Measurements from ENCODE around the gene CCM2. TPM values are rescaled to one million over a fixed set of nuclear protein-coding genes. Genes with fewer than 3 reads are reported as not detected.

The CCM2 gene
- total RNA-seq, 4 donors from 2014 or later: 45.8 to 63.5 (median 50.4) TPM

GRCh38 chr7:45084336-45084735 is 84.3 kb downstream of the CCM2 start:
- TF ChIP-seq, protein P1, sequence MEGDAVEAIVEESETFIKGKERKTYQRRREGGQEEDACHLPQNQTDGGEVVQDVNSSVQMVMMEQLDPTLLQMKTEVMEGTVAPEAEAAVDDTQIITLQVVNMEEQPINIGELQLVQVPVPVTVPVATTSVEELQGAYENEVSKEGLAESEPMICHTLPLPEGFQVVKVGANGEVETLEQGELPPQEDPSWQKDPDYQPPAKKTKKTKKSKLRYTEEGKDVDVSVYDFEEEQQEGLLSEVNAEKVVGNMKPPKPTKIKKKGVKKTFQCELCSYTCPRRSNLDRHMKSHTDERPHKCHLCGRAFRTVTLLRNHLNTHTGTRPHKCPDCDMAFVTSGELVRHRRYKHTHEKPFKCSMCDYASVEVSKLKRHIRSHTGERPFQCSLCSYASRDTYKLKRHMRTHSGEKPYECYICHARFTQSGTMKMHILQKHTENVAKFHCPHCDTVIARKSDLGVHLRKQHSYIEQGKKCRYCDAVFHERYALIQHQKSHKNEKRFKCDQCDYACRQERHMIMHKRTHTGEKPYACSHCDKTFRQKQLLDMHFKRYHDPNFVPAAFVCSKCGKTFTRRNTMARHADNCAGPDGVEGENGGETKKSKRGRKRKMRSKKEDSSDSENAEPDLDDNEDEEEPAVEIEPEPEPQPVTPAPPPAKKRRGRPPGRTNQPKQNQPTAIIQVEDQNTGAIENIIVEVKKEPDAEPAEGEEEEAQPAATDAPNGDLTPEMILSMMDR (IDR thresholded peaks at IDR 0.05; ENCODE audit: low read depth): no peak

DNA sequence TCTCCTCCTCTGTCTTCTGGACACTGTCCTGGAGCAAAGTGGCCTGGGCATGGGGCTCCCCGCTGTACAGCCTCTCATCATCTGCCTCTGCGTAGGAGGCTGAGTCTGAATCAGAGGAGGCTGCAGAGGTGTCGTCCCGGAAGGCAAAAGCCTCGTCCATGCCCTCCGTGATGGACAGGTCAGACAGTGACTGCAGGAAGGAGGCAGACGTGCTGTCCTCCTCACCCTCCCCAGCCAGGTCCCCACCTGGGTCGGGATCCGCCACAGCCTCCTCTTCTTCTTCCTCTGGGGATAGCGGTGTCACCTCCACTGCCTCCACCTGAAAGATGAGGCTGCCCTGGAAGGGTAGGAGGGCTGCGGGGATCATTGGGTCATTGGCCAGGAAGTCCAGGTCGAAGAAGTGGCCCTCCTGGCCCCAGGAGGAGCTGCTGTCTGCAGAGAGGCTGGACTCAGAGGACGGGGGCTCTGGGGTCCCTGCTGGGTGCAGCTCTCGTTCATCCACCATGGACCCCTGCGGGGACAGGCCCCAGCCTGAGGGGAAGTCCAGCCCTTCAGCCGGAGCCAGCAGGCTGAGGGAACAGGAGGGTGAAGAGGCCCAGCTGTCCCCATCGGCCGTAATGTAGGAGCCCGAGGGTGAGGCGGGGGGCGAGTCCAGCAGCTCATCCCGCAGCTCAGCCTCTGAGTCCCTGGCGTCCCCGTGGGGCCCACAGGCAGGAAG is 85.1 kb downstream of the CCM2 start:
- TF ChIP-seq, protein P1 (IDR thresholded peaks at IDR 0.05; ENCODE audit: low read depth): no peak

- TF ChIP-seq, protein P1 (IDR thresholded peaks at IDR 0.05; ENCODE audit: low read depth): no peak
These were observed 85.7 kb downstream of the CCM2 start for GRCh38 chr7:45085619-45086200.

DNA sequence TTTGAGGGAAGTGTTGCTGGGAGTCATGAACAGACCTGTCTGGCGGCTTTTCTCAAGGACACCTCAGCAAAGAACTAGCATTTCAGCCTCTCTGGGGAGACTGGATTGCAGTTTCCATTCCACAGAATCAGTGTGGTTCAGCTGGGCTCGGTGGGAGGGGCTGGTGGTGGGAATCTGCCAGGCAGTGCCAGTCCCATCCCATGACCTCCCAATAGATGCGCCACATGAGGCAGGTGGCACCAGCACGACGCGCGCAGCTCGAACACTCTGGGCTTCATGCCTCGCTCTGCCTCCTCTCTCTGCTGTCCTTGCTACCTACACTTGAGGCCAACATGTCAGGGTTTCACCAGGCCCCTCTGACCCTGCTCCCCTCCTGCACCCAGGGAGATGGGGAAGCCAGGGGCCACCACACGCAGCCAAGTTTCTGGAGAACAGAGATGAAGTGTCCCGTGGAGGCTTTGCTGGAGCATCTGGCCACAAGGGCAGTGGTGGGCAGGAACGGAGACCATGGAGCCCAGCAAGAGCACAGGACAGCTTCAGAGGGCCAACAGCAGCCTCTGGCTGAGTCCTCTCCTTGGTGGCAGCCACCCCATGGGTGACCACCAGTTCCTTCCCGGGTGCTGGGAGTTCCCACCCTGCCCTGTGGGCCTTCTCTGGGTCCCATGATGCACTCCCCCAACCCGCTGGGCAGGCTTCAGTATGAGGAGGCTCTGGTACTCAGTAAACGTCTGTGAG is 86.5 kb downstream of the CCM2 start:
- TF ChIP-seq, protein P1 (IDR thresholded peaks at IDR 0.05; ENCODE audit: low read depth): no peak

- TF ChIP-seq, protein P1 (IDR thresholded peaks at IDR 0.05; ENCODE audit: low read depth): no peak
These were observed 87.5 kb downstream of the CCM2 start for GRCh38 chr7:45087301-45088145.

GRCh38 chr7:45088146-45088701 is 88.2 kb downstream of the CCM2 start:
- TF ChIP-seq, protein P1 (IDR thresholded peaks at IDR 0.05; ENCODE audit: low read depth): no peak

All from subcutaneous adipose tissue (tissue), 4 donors.